K562 (cell line): Measurements from ENCODE around the gene CSK. TPM values are rescaled to one million over a fixed set of nuclear protein-coding genes. Genes with fewer than 3 reads are reported as not detected.
A peak's percentile ranks its signal among the peaks of the same experiment; 100 is the strongest.

Experiments used
- ARID2 ChIP-seq: fragments of 450-650 bp; IDR thresholded peaks from 2 replicates; pipeline ENCODE4 v1.6.1; 2017; ENCODE audit warnings: antibody characterized with exemption, mild to moderate bottlenecking
- BCOR ChIP-seq: fragments of 450-650 bp; IDR thresholded peaks from 2 replicates; pipeline ENCODE4 v1.6.1; 2016
- DEAF1 ChIP-seq: fragments of 450-650 bp; formaldehyde crosslinking; IDR thresholded peaks from 2 replicates; pipeline ENCODE4 v1.4.0; 2020; ENCODE audit warnings: mild to moderate bottlenecking, moderate library complexity
- HDAC1 ChIP-seq, 2 experiments: fragments of 450-650 bp; IDR thresholded peaks; 2 replicates each; pipeline ENCODE4 v1.6.1; 2016 to 2017; ENCODE audit warnings: inconsistent platforms in 1 of 2, mild to moderate bottlenecking in 1 of 2, moderate library complexity in 1 of 2
- JUND ChIP-seq, 2 experiments: IDR thresholded peaks; 2 replicates in 1 of 2; 3 replicates in 1 of 2; pipeline ENCODE4 v1.6.1; 2011; ENCODE audit warnings: borderline replicate concordance in 2 of 2, low read depth in 2 of 2, low read length in 2 of 2, improper control_type of control experiment in 1 of 2, missing biosample characterization in 1 of 2, missing genetic modification characterization in 1 of 2, missing genetic modification reagents in 1 of 2
- SLC30A9 ChIP-seq: fragments of 250-450 bp; sonication (Bioruptor Pico); IDR thresholded peaks from 2 replicates; pipeline ENCODE4 v1.8.0; 2022; ENCODE audit warnings: mild to moderate bottlenecking, moderate library complexity
- SPI1 ChIP-seq: IDR thresholded peaks from 2 replicates; pipeline ENCODE4 v1.6.1; 2011; ENCODE audit warnings: low read depth, low read length, control low read depth, borderline replicate concordance
- TFAP4 ChIP-seq: sonication (generic); formaldehyde crosslinking; IDR thresholded peaks from 2 replicates; pipeline ENCODE4 v1.8.0; 2022; ENCODE audit warnings: missing genetic modification reagents, mild to moderate bottlenecking, moderate library complexity, borderline replicate concordance
- ZBTB7A ChIP-seq: IDR thresholded peaks from 2 replicates; pipeline ENCODE4 v1.6.1; 2011; ENCODE audit warnings: low read depth, mild to moderate bottlenecking, low read length, moderate library complexity, borderline replicate concordance; ENCODE audit not compliant: control insufficient read depth
- polyA plus RNA-seq, 8 experiments: library from polyadenylated mRNA; depleted of rRNA in 4 of 8; stranded (reverse) in 5 of 8; unstranded in 3 of 8; fragments of >200 nt; fragmentation: Nextera tagmentation in 2 of 8; fragmentation: Illumina TruSeq in 1 of 8; extraction: Ambion mirVana in 2 of 8; extraction: Trizol in 1 of 8; gene quantifications; 2 replicates each; pipeline versions ENCODE4 v1.2.1 to v1.2.3, GENCODE V29; 2011 to 2014; ENCODE audit warnings: inconsistent platforms in 1 of 8, missing spikeins in 1 of 8
- total RNA-seq, 7 experiments: library from RNA; depleted of rRNA in 6 of 7; stranded (reverse); fragments of >200 nt in 6 of 7; fragmentation: Illumina TruSeq in 2 of 7; extraction: Trizol in 2 of 7; gene quantifications; 2 replicates each; pipeline versions ENCODE4 v1.2.1 to v1.2.3, GENCODE V29; 2011 to 2021; ENCODE audit warnings: low replicate concordance in 1 of 7

Gene CSK
- total and polyA plus RNA-seq, 9 of the 15 experiments (the other 6 are each of a cell fraction or from before 2014, with no cell fraction given) = 1.5 to 112 (median 22.5) TPM

GRCh38 chr15:74768771-74769342 is 13.0 kb upstream of the CSK start (continued):
- TF ChIP-seq JUND (IDR thresholded peaks at IDR 0.05; ENCODE audit: borderline replicate concordance, low read depth, low read length) = peak; percentile 24; the same call in 1 of the 2 replicates
- no peak for TF ChIP-seq JUND (tag; IDR thresholded peaks at IDR 0.05; ENCODE audit: borderline replicate concordance, low read depth, low read length)
- TF ChIP-seq ZBTB7A = peak; percentile 53; the same call in 1 of the 2 replicates
- TF ChIP-seq HDAC1 (IDR thresholded peaks at IDR 0.05) = no peak
- no peak for TF ChIP-seq BCOR
- peak; percentile 15; the same call in 1 of the 2 replicates for TF ChIP-seq SPI1
- TF ChIP-seq ARID2 = peak; percentile 67
- peak; percentile 61; the same call in 1 of the 2 replicates for TF ChIP-seq DEAF1 (CRISPR knock-in tag)
- no peak for TF ChIP-seq SLC30A9 (CRISPR knock-in tag)
- 0 out of 2 replicates have a peak, but pooled peaks have one; percentile 17 for TF ChIP-seq TFAP4 (CRISPR knock-in tag)
